Thyroid gland (tissue), 4 donors: ENCODE data around the gene SPATA31C1.
"Not testable (repeated sequence)": the region's sequence is repeated elsewhere in the genome, so short reads cannot be mapped to it uniquely, and the experiment has no call there.

Experiments
- CTCF ChIP-seq, 6 experiments: fragments of 200-600 bp in 3 of 6; fragments of 450-650 bp in 3 of 6; sonication (generic) in 3 of 6; IDR thresholded peaks; one replicate each; pipeline ENCODE4 v1.5.1; 2016 to 2019; ENCODE audit warnings: antibody characterized with exemption in 6 of 6, mild to moderate bottlenecking in 2 of 6, inconsistent platforms in 1 of 6, moderate library complexity in 1 of 6
- POLR2A ChIP-seq, 2 donors: fragments of 450-650 bp; IDR thresholded peaks; one replicate each; pipeline ENCODE4 v1.6.1; 2017; ENCODE audit warnings: antibody characterized with exemption in 2 of 2, mild to moderate bottlenecking in 2 of 2, moderate library complexity in 1 of 2

- TF ChIP-seq CTCF, POLR2A (IDR thresholded peaks at IDR 0.05): not testable (repeated sequence)
These were observed 11.4 kb downstream of the SPATA31C1 start for GRCh38 chr9:87929152-87929551.
